ENCODE data around the gene CHD2.

DNA sequence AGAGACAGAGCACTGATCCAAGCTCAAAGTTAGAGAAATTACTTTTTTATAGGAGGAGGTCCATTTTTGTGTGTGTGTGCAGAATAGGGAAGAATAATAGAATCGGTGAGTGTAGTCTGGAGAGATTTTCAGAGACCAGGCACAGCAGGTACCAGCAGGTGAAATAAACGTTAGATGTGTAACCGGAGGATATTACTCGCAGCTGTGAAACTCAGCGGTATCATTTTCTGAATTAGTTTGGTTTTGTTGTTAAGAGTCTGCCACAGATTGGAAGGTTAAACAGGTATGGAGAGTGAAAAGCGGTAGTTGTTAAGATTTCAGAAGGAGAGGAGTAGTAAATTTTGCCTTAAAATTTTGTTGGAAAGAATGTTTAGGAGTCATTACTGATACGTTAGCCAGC is 119.0 kb downstream of the CHD2 start:
- TF ChIP-seq RAD21 (conservative IDR thresholded peaks at IDR 0.05 in 1 of 2, IDR thresholded peaks at IDR 0.05 in 1 of 2) = no peak
- no peak for TF ChIP-seq MYC (IDR thresholded peaks at IDR 0.05; ENCODE audit: borderline replicate concordance, low read length)
- TF ChIP-seq, protein P1, sequence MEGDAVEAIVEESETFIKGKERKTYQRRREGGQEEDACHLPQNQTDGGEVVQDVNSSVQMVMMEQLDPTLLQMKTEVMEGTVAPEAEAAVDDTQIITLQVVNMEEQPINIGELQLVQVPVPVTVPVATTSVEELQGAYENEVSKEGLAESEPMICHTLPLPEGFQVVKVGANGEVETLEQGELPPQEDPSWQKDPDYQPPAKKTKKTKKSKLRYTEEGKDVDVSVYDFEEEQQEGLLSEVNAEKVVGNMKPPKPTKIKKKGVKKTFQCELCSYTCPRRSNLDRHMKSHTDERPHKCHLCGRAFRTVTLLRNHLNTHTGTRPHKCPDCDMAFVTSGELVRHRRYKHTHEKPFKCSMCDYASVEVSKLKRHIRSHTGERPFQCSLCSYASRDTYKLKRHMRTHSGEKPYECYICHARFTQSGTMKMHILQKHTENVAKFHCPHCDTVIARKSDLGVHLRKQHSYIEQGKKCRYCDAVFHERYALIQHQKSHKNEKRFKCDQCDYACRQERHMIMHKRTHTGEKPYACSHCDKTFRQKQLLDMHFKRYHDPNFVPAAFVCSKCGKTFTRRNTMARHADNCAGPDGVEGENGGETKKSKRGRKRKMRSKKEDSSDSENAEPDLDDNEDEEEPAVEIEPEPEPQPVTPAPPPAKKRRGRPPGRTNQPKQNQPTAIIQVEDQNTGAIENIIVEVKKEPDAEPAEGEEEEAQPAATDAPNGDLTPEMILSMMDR (IDR thresholded peaks at IDR 0.05) = no peak
- no peak for TF ChIP-seq EP300 (IDR thresholded peaks at IDR 0.05)
- no peak for TF ChIP-seq PBX3 (IDR thresholded peaks at IDR 0.05)
- no peak for TF ChIP-seq RNF2 (IDR thresholded peaks at IDR 0.05; ENCODE audit: borderline replicate concordance, low read depth)
- no peak for TF ChIP-seq JUN (IDR thresholded peaks at IDR 0.05)

All from A549 (cell line).